Heart left ventricle (tissue), 13 donors: Measurements from ENCODE around the gene KCNQ4.

Experiments
- CTCF ChIP-seq, 12 donors: fragments of 200-600 bp; sonication (generic) in 4 of 12; IDR thresholded peaks; one replicate each; pipeline versions ENCODE4 v1.5.0 to v1.8.0; 2018 to 2022; ENCODE audit warnings: antibody characterized with exemption in 12 of 12, mild to moderate bottlenecking in 5 of 12
- POLR2A ChIP-seq, 2 donors: fragments of 450-650 bp; IDR thresholded peaks; one replicate each; pipeline ENCODE4 v1.6.1; 2017; ENCODE audit warnings: antibody characterized with exemption in 2 of 2, mild to moderate bottlenecking in 2 of 2, moderate library complexity in 2 of 2
- donor health status: ischemic (EF 13 %, LVEDD 7.1; RV severe dilation, severe dysfunction).
- donor health status: DM: no; HTN: yes; CAD: no.
- donor health status: DM: no; HTN: no; CAD: no.
- donor health status: ischemic (EF 25% LVEDD 6.9; RV normal size, moderate dysfunction).
- donor health status: ischemic (EF 25% LVEDD 5.7; RV mildly dilated, moderate dysfunction).
- donor health status: ischemic (EF 35%, LVEDD 5.7; RV mildly dilated, moderate dysfunction).
- donor health status: nonischemic (EF 11% LVEDD 7.7; RV severe dilation, severe dysfunction).
- donor health status: DM: yes; HTN: yes; CAD: no.
- donor health status: PGD.
- donor health status: ischemic (EF 29% LVEDD 5.4; RV normal size, mild dysfunction).
- donor health status: nonischemic (EF 23%, LVEDD 6.1; RV moderate dilation, normal function).

GRCh38 chr1:40825435-40825788 lies 41.8 kb downstream of the KCNQ4 start:
- no peak for TF ChIP-seq POLR2A (IDR thresholded peaks at IDR 0.05)
- no peak for TF ChIP-seq CTCF (IDR thresholded peaks at IDR 0.05)
